ENCODE measurements around the gene PFDN1.
A peak's percentile ranks its signal among the peaks of the same experiment; 100 is the strongest.

Gene PFDN1

GRCh38 chr5:140258016-140258415 lies 44.9 kb downstream of the PFDN1 start:
- DNase-seq, result no peak

DNA sequence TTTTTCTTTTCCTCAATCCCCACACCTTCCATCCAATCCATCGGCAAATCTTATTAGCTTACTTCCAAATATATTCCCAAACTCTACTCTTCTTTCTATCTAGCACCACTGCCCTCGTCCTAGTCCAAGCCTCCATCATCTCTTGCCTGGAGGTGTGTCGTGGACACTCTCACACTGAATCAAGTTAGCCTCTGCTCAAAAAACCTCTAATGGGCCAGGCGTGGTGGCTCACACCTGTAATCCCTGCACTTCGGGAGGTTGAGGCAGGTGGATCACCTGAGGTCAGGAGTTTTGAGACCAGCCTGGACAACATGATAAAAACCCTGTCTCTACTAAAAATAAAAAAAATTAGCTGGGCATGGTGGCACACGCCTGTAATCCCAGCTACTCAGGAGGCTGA lies 46.2 kb downstream of the PFDN1 start:
- DNase-seq, result no peak

GRCh38 chr5:140255460-140256157 lies 47.3 kb downstream of the PFDN1 start:
- DNase-seq, result no peak

- DNase-seq, result no peak
Observed at GRCh38 chr5:140253985-140254384, 48.9 kb downstream of the PFDN1 start.

DNA sequence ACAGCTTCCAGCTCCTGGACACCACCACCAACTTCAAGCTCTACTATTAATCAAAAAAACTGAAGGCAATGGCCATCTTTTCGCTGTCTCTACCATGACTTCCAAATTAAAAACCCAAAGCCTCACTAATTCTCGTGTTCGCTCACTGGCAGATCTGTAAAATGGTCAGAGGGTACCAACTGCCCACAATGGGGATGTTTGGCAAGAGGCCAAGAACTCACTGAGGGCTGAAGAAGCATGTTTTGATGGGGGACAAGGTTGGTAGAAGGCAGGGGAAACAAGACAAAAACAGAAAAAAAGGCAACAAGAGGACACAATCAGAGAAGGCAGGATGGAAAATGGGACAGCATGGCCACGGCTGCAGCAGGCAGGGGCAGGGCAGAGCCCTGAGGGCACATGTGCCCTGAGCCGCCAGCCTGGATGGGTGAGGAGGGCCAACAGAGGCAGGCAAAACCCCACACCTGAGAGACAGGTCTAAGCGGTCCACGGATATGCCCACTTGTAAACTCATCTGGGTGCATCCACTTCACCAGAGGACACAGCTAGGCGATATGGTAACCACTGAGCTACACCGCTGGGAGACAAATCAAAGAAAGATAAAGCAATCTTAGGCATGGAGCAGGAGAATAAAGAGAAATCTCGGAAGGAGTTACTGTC lies 50.3 kb downstream of the PFDN1 start:
- no peak for DNase-seq

DNA sequence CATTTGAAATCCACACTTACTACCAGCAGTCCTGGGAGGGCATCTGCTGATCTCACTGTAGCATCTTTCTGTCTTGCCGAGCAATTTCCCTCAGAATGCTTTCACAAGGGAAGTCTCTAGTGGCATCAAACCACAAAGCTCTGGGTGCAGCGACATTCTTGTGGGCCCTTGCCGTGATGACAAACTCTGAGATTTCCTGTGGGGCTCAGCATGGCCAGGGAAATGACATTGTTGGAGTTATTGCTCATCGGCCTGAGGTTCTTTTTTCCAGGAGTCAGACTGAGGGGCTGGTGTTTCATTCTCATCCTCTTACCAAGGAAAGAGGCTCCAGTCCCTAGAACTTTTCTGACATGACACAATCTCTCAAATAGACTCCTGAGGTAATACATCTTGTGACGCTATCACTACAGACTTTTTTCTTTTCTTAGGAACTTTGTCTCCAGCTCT lies 51.4 kb downstream of the PFDN1 start:
- DNase-seq, result peak; percentile 92 to 94

GRCh38 chr5:140250386-140250785 lies 52.5 kb downstream of the PFDN1 start:
- no peak for DNase-seq

DNA sequence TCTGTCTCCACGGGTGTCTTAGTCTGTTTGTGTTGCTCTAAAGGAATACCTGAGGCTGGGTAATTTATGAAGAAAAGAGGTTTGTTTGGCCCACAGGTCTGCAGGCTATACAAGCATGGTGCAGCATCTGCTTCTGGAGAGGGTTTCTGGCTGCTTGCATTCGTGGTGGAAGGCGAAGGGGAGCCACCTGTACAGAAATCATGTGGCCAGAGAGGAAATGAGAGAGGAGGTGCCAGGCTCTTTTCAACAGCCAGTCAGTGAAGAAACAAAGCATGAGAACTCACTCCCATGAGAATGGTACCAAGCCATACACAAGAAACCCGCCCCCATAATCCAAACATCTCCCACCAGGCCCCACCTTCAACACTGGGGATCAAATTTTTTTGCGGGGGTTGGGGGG lies 53.4 kb downstream of the PFDN1 start:
- no peak for DNase-seq

DNA sequence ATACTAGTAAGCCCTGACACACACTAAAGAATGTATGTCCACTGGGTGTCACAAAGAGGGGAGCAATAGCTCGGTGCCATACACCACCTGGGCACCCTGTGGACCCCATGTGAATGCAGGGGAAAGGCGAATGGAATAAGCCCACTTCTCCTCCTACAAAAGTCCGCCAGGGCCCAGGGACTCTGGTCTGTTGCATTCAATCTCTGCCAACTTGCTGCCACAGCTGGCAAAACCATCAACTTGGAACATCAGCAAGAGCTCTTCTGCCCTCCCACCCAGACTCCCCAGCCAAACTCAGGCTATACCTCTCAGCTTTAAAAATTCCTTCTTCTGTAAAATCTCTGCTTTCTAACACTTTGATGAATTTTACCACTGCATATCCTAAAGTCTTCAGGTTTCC lies 54.5 kb downstream of the PFDN1 start:
- no peak for DNase-seq

DNA sequence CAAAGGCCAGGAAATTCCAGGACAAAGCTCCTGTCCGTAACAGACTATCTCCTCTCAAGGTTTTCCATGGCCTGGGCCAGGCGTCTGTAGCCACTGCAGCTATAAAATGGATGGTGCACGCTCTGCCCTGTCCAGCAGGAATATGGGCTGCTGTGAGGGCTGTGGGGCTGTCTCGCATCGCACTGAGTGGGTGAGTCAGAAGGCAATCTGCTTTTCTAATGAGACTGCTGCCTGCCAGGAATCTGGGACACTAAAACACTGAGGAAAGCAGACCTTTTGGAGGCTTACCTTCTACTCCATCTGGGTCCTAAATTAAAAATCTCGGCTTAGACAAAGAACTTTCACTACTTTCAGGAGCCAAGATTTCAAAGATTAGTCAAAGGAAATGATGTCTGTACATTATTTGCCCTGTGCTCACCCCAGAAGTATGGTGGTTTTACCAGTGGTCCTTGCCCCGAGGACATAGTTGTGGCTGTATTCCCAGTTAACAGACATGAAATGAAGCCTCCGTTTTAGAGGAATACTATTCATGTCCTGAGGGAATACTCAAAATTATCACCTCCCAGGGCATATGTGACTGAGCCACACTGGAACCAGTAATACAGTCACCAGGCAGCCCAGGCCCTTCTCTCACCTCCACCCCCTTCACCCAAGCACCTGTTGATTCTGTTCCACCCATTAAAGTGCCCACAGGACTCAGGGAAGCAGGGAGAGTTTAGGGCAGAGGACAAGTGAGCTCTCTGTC lies 56.4 kb downstream of the PFDN1 start:
- DNase-seq, result no peak

- no peak for DNase-seq
Observed at GRCh38 chr5:140245926-140246325, 57.0 kb downstream of the PFDN1 start.

GRCh38 chr5:140245341-140245740 lies 57.6 kb downstream of the PFDN1 start:
- DNase-seq, result peak; percentile 69 to 82

DNA sequence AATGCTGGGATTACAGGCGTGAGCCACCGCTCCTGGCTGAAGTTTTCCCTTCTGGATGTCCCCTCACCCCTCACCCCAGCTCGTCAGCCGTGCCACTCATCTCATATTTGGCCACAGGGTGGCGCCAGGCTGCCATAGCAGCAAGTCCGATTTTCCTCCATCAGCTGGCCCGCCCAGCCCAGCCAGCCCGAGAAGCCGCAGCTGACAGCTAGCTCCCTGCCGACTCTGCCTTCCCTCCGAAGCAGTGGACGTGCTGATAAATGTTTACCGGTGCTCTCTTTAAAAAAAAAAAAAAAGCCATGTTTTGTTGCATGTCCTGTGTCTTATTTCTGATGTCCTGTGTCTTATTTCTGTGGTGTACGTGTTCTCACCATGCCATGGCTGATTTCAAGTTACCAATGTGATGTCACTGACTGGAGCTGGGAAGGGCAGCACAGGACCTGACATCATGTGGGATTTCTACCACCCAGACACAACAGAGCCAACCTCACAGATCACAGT lies 58.3 kb downstream of the PFDN1 start:
- peak; percentile 79 to 82 for DNase-seq

DNA sequence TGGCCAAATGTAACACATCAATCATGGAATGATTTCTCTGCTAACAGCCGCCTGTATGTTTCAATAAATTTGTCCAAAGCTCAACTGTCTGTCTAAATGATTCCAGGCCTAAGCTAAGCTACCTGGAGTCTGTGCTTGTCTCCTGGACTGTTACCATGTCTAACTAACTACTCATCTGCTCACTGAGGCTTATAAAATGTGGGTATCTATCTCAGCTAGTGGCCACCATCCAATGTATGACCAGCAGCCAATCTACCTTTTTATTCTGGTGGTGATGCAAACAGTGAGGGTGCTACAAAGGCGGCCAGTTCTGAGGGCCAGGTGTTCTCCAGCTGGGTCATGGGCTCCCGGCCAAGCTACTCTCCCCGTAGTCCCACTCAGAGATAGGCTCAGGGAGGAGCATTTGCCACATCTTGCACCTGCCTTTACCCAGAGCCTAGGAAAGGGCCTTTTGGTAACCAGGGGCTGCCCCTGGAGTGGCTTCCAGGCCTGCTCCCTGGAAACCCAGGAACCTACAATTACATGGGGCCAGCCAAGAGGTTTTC lies 59.1 kb downstream of the PFDN1 start:
- DNase-seq, result no peak

- no peak for DNase-seq
Observed at GRCh38 chr5:140242890-140243585, 59.9 kb downstream of the PFDN1 start.

- DNase-seq, result peak in 1 of 2 experiments; percentile 8
Observed at GRCh38 chr5:140242099-140242498, 60.8 kb downstream of the PFDN1 start.

GRCh38 chr5:140240987-140241706 lies 61.8 kb downstream of the PFDN1 start:
- DNase-seq, result peak in 1 of 2 experiments; percentile 10

DNA sequence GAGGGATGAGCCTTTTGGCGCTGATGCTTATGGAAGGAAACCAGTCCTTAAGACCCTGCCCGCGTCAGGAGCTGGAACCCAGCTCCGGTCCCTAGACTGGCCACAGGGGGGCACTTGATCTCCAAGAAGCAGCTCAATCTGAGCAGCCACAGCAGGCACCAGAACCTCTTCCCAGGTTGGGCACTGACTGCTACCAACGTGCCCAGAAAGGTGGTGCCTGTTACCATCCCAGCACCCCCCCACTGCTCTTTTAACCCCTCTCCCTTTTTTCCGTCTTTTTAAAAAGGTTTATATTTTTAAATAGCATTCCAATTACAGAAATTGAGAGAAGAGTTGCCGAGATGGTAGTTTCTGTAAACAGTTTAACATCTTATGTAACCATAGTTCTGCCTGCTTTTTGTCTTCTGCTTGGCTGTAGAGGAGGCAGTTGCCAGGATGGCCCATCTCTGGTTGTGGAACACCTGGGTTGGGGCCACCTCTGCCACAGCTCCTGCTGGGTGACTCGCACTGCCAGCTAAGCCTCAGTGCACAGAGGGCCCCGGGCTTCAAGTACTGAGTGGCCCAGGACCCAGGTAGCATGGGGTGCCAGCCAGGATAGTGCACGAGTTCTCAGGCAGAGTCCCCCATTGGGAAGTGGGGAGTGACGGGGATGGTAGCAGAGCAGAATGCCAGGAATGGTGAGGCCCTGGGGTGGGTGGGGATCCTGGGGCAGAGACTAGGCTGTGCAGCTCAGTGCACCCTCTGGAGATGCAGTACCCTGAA lies 62.8 kb downstream of the PFDN1 start:
- peak; percentile 70 to 79 for DNase-seq

DNA sequence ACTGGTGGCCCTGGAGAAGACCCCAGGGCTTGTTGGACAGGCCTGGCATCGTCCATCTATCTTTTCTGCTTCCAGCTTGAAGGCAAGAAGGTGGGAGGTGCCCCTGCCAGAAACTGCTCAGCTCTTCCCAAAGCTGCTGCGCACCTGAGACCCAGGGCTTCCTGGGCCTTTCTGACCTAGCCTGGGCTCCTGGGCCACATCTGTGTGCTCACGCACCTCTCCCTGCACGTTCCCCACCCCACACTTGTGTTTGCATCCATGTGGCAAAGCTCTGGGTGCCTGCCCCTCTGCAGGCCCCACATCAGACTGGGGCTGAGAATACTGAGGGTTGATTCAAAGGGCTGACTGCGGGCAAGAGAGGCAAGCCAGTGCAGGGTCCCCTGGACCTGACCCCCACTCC lies 63.4 kb downstream of the PFDN1 start:
- no peak for DNase-seq

- no peak for DNase-seq
Observed at GRCh38 chr5:140238756-140239155, 64.1 kb downstream of the PFDN1 start.

DNA sequence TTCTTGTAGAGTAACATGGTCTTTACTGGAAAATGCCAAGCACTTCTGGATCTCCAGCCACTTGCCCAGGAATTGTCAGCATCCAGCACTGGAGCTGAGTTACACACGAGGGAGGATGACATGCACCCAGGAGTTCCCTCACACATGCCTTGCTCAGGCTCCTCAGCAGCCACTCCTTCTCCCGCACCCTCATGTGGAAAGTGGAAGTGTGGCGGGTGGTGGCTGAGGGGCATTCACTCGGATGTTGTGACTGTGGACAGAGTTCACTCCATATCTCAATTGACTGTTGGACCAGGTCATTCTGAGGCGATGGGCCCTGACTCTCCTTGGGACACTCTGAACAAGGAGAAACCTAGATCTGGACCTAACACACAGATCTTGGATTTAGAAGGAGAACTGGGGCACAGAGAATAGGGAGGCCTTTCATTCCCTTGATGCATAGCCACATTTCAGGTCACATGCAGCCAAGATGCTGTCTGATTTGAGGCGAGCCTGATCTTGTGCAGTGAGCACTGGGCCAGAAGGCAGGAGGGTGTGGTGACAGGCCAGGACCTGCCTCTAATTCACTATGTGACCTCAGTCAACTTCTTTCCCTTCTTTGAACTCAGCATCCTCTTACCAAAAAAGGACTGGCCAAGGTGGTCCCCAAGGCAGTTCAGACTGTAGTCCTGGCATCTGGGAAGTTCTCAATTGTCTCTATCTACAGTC lies 65.9 kb downstream of the PFDN1 start:
- no peak for DNase-seq

Data from Kasumi-1 (cell line).